GM21390 (cell line): ENCODE results near the gene KLHL26.

Experiments
- ATAC-seq: cut with Tn5 transposase; IDR thresholded peaks from one replicate; pipeline ENCODE4 v1.9.1; 2021; ENCODE audit not compliant: unreplicated experiment

Gene KLHL26

GRCh38 chr19:18601875-18602274 is 35.0 kb upstream of the KLHL26 start:
- no peak for ATAC-seq

GRCh38 chr19:18603255-18603957 is 33.4 kb upstream of the KLHL26 start:
- no peak for ATAC-seq

- no peak for ATAC-seq
These were observed 32.6 kb upstream of the KLHL26 start for GRCh38 chr19:18603958-18604819.

GRCh38 chr19:18604820-18605159 is 32.0 kb upstream of the KLHL26 start:
- ATAC-seq: no peak

GRCh38 chr19:18605196-18605545 is 31.7 kb upstream of the KLHL26 start:
- ATAC-seq: no peak

GRCh38 chr19:18605546-18606280 is 31.1 kb upstream of the KLHL26 start:
- ATAC-seq: no peak

GRCh38 chr19:18606281-18607225 is 30.3 kb upstream of the KLHL26 start, which contains the start of gene CRLF1:
CRLF1 (minus strand) TSS chr19:18606799; CDS start chr19:18606656, 143 bp downstream.
- ATAC-seq: no peak

- ATAC-seq: no peak
These were observed 29.4 kb upstream of the KLHL26 start for GRCh38 chr19:18607226-18608101.

GRCh38 chr19:18608102-18608804 is 28.6 kb upstream of the KLHL26 start:
- ATAC-seq: no peak

- ATAC-seq: no peak
These were observed 27.8 kb upstream of the KLHL26 start for GRCh38 chr19:18608805-18609716.

- no peak for ATAC-seq
These were observed 27.1 kb upstream of the KLHL26 start for GRCh38 chr19:18609717-18610051.

GRCh38 chr19:18610245-18610555 is 26.6 kb upstream of the KLHL26 start:
- ATAC-seq: no peak

GRCh38 chr19:18610556-18611326 is 26.1 kb upstream of the KLHL26 start:
- no peak for ATAC-seq

- ATAC-seq: no peak
These were observed 25.3 kb upstream of the KLHL26 start for GRCh38 chr19:18611327-18612050.

- ATAC-seq: no peak
These were observed 24.6 kb upstream of the KLHL26 start for GRCh38 chr19:18612051-18612771.
